ENCODE data around the gene TJP2. TPM values are rescaled to one million over a fixed set of nuclear protein-coding genes. Genes with fewer than 3 reads are reported as not detected.

Gene TJP2
- total RNA-seq, 1 donor from 2014 or later, result 5.7 TPM

DNA sequence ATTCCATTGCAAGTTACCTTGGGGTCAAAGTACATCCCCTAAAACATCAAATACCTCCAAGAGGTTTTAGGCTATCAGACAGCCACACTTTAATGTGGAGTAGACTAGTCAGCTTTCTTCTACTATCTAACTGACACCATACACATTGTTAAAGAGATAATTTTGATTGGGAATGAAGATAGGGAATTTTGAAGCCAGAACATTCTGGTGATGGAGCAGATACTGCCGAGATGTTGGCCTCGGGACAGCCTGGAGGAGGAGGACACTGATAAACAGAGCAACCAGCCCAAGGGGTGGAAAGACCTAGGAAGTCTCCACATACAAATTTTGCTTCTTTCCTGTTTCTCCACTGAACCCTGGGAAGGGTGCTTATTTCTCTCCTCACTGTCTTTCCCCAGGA is 14.9 kb downstream of the TJP2 start:
- FAIRE-seq, result no peak
- DNase-seq (ENCODE audit: low spot score in 2 of 2), result no peak

- DNase-seq (ENCODE audit: low spot score in 2 of 2), result no peak
- FAIRE-seq, result no peak
These were observed 16.2 kb downstream of the TJP2 start for GRCh38 chr9:69190086-69190862.

DNA sequence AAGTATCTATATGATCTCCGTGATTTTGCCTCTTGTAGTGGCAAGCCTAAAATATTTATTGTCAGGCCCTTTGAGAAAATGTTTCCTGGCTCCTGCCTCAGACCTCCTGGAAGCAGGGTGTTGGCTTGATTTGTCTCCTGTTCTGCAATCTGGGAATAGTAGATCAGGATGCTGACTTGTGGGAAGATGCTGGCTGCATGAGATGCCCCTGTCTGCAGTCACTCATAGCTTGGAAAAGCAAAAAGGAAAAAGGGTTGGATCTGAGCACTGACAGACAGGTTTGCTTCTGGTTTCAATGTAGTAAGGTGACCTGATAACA is 16.7 kb downstream of the TJP2 start:
- DNase-seq (ENCODE audit: low spot score in 2 of 2), result no peak
- no peak for FAIRE-seq

DNA sequence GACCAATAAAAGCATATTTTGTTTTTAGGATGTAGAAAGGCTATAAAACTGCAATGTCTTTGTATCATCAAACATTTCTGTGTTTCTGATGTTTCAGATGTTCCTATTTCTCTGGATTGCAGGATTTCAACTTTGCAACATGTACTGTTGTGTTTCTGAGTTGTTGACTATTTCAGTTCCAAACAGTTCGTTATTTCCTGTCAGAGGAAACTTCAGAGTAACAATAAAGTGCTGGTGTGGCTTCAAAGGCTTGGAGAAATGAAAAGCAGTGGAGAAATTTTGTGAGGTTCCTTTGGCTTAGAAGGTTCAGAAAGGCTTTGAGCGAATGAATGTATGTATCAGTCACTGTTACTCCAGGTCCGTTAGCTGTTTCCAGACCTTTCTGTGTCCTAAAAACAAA is 17.2 kb downstream of the TJP2 start:
- DNase-seq (ENCODE audit: low spot score in 2 of 2), result no peak
- FAIRE-seq, result no peak

GRCh38 chr9:69192214-69192613 is 18.1 kb downstream of the TJP2 start:
- DNase-seq (ENCODE audit: low spot score in 2 of 2), result no peak
- FAIRE-seq, result no peak

DNA sequence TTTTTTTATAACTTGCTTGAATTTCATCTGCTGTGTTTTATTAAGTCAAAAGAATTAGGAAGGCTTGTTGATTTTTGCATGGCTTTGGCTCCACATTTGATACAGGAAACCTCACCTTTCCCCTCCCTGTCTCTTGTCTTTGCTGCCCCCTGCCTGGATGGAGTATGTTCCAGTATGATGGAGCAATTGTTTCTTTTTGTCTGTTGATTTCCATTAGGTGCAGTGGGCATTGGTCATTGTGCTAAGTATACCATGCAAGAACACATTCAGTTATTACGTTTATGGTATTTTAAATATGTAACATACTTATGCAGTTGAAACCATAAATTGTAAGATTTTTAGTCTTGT is 19.6 kb downstream of the TJP2 start:
- no peak for FAIRE-seq
- DNase-seq (ENCODE audit: low spot score in 2 of 2), result no peak

DNA sequence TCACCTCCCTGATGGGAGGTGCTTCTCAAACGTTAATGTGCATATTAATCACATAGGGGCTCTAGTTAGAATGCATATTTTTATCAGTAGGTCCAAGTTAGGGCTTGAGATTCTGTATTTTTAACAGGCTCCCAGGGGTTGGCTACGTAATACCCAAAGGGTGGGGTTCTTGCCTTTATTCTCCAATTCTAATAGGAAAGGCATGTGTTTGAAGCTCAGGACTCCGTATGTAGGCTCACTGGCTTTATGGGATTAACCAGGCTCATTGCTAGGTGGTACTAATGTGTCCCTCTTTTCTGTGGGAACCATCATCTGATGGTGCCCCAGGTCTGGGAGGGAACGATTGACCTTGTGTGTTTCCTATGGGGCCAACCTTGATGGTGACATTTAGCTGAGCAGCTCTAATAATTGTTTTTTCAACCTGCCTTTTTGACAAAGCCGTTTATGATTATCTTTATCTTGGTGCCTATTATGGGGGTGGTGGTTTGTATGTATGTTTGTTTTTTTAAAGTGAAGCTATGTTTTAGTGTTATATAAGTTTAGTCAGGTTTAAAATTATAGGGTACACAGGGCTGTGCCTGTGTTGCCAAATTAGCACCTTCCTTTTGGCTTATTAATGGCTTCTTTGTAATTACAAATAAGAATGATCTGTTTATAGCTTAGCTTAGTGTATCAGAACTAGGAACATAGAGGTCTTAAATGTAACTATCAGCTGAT is 20.8 kb downstream of the TJP2 start:
- DNase-seq (ENCODE audit: low spot score in 2 of 2) (no peak), FAIRE-seq (no peak)

DNA sequence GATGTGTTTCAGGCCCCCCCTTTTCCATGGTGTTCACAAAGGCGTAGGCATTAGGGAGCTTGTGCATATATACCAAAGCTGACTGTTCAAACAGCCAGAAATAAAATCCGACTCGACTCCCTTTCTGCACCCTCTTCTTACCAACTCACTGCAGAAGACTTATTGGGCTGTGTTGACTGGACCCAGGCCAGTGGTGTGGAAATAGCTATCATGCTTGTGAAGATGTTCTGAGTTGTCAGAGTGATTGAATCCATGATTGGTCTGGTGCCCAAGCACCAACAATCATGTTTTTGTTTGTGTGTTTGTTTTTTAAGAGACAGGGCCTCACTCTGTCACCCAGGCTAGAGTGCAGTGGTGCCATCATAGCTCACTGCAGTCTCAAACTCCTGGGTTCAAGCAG is 21.6 kb downstream of the TJP2 start:
- DNase-seq (ENCODE audit: low spot score in 2 of 2), result no peak
- FAIRE-seq, result no peak

GRCh38 chr9:69197687-69198086 is 23.6 kb downstream of the TJP2 start:
- DNase-seq (ENCODE audit: low spot score in 2 of 2) (no peak), FAIRE-seq (no peak)

DNA sequence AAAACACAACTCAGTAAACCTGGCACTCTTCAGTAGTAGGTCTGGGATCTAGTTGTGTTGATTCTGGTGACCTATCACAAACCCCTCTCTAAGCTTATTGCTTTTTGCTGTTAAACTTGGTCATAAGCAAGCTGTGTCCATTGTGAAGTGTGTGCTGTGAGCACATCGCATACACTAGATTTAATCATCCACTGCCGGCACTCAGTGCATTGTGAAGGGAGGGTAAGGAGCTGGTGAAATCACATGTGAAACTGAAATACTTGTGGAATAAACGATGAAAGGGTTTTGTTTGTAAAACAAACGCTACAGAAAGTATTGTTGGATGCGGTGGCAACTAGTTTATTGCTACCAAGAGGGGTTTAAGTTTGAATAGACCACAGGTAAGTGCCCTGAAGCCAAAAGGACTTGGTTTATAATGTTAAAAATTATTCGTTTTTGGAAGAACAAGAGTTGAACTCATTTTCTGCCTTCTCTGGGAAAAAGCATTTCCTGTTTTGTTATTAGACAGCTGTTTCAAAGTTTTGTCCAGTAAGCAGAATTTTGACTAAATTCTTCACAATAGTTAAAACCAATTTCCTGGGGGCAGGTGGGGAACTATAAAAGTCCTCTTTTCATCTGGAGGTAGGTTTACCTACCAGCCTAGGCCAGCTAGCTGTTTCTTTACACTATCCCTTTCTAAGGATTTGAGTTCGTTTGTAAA is 24.6 kb downstream of the TJP2 start:
- DNase-seq (ENCODE audit: low spot score in 2 of 2) (no peak), FAIRE-seq (no peak)

DNA sequence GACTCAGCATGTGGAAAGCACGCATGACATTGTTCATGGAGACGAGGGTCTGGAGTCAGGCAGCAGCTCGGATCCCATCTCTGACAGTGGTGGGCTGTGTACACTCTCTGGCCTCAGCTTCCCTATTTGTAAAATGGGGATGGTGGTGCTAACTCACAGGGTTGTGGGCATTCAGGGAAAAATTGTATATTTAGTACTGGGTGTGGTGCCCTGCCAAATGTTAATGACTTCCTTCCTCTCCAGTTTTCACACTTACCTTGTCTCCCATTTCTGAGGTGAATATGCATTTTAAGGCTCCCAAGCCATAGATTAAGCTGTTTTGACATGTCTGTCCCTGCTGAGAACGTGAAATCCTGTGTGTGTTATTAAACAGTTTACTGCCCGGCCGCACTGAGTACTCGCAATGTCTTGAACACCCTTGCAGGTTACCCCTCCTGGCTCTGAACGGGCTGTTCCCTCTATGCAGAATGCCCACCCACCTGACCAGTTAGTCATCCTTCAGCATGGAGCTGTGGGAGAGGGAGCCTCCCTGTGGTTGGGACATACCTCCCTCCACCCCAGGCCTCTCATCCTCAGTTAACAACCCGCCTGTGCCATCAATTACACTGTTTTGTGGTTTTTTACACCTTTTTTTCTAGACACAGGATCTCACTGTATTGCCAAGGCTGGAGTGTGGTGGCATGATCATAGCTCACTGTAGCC is 25.8 kb downstream of the TJP2 start:
- FAIRE-seq, result no peak

GRCh38 chr9:69202556-69202955 is 28.5 kb downstream of the TJP2 start:
- FAIRE-seq (no peak), DNase-seq (ENCODE audit: low spot score in 2 of 2) (no peak)

More for the DNA sequence above, 25.8 kb downstream of the TJP2 start:
- DNase-seq (ENCODE audit: low spot score in 2 of 2), result no peak

DNA sequence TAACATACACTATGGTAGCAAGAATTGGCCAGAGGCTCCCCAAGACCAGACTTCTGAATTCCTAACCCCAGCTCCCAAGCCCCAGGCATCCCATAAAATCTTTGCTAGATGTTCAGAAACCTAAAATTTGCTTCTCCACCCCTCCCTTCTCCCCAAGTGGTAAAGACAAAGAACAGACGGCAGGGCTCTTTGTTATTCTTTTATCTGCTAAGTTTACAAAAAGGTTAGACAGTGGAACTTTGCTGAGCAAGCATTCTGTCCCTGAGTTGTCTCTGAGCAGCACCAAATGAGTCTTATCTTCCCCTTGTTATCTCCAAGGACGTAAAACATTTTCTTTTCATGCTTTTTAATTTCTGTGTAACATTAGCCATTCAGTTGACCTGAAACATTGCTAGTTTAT is 30.2 kb downstream of the TJP2 start:
- no peak for DNase-seq (ENCODE audit: low spot score in 2 of 2)
- no peak for FAIRE-seq

DNA sequence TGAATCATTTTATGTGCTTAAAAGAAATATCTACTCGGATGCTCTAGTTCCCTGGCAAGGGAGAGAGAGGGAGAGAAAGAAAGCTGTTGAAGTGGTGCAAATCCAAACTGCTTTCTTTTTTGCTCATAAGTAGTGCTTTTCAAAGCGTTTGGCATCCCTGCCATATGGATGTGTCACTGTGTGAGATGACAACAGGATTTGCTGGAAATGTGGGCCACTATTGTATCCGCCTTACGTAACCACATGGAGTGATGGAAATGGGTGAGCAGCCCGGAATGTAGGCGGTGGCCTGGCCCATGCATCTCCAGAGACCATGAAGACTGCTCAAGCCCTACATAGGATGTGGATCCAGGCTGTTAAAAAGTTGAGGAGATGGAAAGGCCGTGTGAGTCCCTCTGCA is 30.8 kb downstream of the TJP2 start:
- DNase-seq (ENCODE audit: low spot score in 2 of 2) (peak in 1 of 2 donors; percentile 35), FAIRE-seq (no peak)

DNA sequence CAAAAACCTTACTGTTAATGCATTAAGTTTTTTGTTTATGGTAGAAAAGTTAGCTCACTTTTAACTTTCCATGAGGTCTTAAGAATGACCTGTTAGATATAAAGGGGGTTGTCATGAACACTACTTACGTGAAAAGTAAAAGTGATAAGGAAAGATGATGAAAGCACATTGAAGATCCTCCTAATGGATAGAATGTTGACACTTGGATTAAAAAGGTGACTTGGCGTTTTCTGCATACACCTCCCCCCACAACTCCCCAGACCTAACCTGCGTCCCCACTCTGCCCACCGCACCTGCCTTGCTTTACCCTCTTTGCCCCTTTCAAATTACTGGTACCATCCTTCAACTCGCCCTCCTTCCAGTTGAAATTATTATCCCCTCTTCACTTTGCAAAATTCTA is 32.0 kb downstream of the TJP2 start:
- no peak for DNase-seq (ENCODE audit: low spot score in 2 of 2)
- FAIRE-seq, result no peak

- DNase-seq (ENCODE audit: low spot score in 2 of 2), result no peak
These were observed 33.4 kb downstream of the TJP2 start for GRCh38 chr9:69207503-69207902.

GRCh38 chr9:69211424-69212036 is 37.5 kb downstream of the TJP2 start:
- no peak for FAIRE-seq
- DNase-seq (ENCODE audit: low spot score in 2 of 2), result no peak

More at GRCh38 chr9:69207503-69207902, 33.4 kb downstream of the TJP2 start:
- FAIRE-seq, result no peak

DNA sequence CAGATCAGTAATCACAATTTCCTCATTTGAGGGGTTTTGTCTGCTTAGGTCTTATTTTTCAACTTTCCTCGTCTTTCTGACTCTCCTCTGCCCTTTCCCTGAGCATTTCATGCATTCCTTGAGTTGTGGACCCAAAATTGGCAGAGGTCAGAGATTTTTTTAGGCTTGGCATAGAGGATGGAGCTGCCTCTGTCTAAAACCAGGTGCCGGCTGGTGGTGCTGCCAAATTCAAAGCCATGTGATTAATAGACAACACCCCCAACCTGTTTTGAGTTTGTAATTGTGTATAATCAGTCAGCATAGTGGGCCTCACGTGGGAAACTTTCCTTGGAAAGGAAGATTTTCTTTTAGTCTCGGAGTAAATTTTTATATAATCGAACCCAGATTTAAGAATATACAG is 39.6 kb downstream of the TJP2 start:
- no peak for DNase-seq (ENCODE audit: low spot score in 2 of 2)
- no peak for FAIRE-seq

GRCh38 chr9:69214939-69215338 is 40.9 kb downstream of the TJP2 start:
- no peak for DNase-seq (ENCODE audit: low spot score in 2 of 2)
- no peak for FAIRE-seq

DNA sequence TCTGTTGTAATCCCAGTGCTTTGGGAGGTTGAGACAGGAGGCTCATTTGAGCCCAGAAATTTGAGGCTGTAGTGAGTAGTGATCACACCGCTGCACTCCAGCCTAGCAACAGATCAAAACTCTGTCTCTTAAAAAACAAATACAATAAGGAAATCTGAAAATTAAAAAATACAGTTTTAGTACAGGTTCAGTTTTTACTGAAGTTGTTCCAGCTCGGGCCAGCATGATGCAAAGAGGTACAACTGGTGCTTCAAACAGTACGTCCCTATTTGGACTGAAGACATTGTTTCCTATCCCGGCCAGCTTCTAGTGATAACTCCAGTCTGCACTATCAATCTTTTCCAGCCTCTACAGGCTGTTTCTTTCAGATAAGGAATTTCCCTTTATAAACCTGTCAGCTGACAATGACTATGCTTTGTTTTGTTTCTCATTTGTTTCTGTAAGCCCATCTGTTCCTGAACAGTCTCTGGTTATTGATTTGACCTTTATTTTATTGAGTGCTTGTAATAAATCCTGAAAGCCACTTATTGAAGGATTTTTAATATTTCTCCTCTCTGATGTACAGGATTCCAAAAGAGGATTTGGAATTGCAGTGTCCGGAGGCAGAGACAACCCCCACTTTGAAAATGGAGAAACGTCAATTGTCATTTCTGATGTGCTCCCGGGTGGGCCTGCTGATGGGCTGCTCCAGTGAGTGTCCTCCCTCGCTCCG is 41.9 kb downstream of the TJP2 start:
- DNase-seq (ENCODE audit: low spot score in 2 of 2) (no peak), FAIRE-seq (no peak)

All from frontal cortex (tissue), 4 donors.